Stimulated activated naive B cell treated with anti-CD40 and anti-IgM and Interleukin-4, amounts not matched to agents 10 μg/mL and 1 μg/mL and 100 μg/mL, for 72 hours (primary cell): ENCODE data around the gene FN3KRP.
"Not testable (repeated sequence)": the region's sequence is repeated elsewhere in the genome, so short reads cannot be mapped to it uniquely, and the experiment has no call there.

Experiments
- ATAC-seq, 2 donors: fragments of 150-1000 bp; cut with Tn5 transposase; replicated peaks; 2 replicates each; pipeline ENCODE4 v1.10.0; 2021; ENCODE audit warnings: moderate library complexity in 1 of 2
- DNase-seq: peaks from one replicate; pipeline ENCODE4 v3.0.0; 2021
- H3K27ac Mint-ChIP-seq: one replicate; pipeline ENCODE4 v1.8.0; 2022; ENCODE audit warnings: mild to moderate bottlenecking, mixed read lengths
- H3K27me3 Mint-ChIP-seq, 2 donors: one replicate each; pipeline ENCODE4 v1.8.0; 2022; ENCODE audit warnings: mixed read lengths in 2 of 2
- H3K36me3 Mint-ChIP-seq, 2 donors: one replicate each; pipeline ENCODE4 v1.8.0; 2022; ENCODE audit warnings: mixed read lengths in 2 of 2, mild to moderate bottlenecking in 1 of 2
- H3K4me1 Mint-ChIP-seq, 2 donors: one replicate each; pipeline ENCODE4 v1.8.0; 2022; ENCODE audit warnings: mixed read lengths in 2 of 2, mild to moderate bottlenecking in 1 of 2
- H3K4me3 Mint-ChIP-seq, 2 donors: one replicate each; pipeline ENCODE4 v1.8.0; 2022; ENCODE audit warnings: mild to moderate bottlenecking in 2 of 2, mixed read lengths in 2 of 2, moderate library complexity in 1 of 2
- H3K9me3 Mint-ChIP-seq, 2 donors: one replicate each; pipeline ENCODE4 v1.8.0; 2022; ENCODE audit warnings: mixed read lengths in 2 of 2, mild to moderate bottlenecking in 1 of 2

Gene FN3KRP

DNA sequence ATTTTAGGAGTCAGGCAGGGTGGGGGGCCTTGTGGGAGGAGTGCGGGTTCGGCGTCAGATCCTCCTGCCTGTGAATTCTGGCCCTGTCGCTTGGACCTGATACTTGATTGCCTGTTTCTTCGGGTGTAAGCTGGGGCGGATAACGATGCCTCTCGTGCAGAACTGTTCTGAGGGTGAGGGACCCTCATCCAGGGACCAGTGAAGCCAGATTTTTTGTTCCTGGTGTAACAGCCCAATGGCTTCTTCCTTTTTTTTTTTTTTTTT is 36.6 kb downstream of the FN3KRP start:
- Mint-ChIP-seq H3K9me3 (no peaks in the 10 kb centered on the region), H3K27ac (no peak overlapping the region), H3K27me3 (no peaks in the 10 kb centered on the region), H3K4me1 (peaks cover 23 to 26% of the 10 kb centered on the region in 2 donors), H3K4me3 (peak overlapping the region; percentile 84 to 89), H3K36me3 (peaks cover 11 to 19% of the 10 kb centered on the region in 2 donors)
- no peak for DNase-seq
- ATAC-seq, result no peak

DNA sequence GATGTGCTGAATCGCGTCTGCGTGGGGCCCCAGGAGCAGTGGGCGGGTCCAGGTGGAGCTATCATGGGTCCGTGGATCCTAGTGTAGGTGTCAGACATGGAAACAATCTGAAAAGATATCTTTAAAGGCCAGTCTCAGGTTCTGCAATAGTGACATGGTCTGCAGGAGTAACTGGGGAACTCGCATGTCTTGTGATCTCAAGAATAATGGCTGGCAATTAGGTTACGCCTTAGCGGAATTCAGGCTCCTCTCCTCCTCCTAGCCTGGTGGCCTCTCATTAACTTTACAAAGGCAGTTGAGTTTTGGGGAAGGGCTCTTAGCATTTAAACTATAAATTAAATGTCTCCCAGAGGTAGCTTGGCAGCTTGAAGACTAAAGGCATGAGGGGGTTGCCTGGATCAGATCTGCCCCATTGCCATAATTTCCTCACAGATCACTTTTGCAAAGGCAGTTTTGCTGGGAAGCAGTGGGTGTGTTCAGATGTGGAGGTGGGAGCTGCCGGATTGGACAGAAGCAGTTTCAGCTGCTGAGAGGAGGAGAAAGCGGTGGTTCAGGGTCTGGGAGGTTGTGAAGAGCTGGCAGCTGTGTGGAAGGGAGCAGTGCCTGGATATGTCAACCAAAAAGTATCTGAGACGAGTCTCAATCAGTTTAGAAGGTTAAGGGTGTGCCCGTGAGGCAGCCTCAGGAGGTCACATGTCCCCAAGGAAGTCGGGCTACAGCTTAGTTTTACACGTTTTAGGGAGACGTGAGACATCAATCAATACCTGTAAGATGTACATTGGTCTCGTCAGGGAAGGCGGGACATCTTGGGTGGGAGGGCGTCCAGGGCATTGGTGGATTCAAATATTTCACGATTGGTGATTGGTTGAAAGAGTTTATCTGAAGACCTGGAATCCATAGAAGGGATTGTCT is 38.0 kb downstream of the FN3KRP start:
- H3K4me3 Mint-ChIP-seq, result peak overlapping the region in 1 of 2 donors; percentile 10
- peaks cover 23 to 26% of the 10 kb centered on the region in 2 donors for H3K4me1 Mint-ChIP-seq
- DNase-seq, result no peak

DNA sequence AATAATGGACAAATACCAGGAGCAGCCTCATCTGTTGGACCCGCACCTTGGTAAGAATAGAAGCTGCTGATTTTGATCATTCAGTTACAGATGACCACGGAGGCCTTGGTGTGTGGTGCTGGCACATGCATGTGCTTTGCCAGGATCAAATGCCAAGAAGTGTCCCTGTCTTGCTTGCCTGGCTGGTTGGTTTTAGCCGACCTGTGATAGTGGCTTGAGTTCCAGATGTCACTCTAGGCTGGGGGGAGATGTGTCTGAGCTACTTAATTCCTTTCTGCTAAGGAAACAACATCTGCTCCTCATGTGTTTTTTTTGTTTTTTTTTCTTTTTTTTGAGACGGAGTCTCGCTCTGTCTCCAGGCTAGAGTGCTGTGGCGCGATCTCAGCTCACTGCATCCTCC is 39.7 kb downstream of the FN3KRP start:
- H3K4me3 Mint-ChIP-seq, result no peak overlapping the region
- H3K4me1 Mint-ChIP-seq, result peaks cover 23 to 26% of the 10 kb centered on the region in 2 donors
- H3K9me3 Mint-ChIP-seq, result no peaks in the 10 kb centered on the region

More for the DNA sequence above, 38.0 kb downstream of the FN3KRP start:
- Mint-ChIP-seq H3K27ac (no peak overlapping the region), H3K27me3 (no peaks in the 10 kb centered on the region), H3K36me3 (peaks cover 11 to 19% of the 10 kb centered on the region in 2 donors), H3K9me3 (no peaks in the 10 kb centered on the region)
- no peak for ATAC-seq

DNA sequence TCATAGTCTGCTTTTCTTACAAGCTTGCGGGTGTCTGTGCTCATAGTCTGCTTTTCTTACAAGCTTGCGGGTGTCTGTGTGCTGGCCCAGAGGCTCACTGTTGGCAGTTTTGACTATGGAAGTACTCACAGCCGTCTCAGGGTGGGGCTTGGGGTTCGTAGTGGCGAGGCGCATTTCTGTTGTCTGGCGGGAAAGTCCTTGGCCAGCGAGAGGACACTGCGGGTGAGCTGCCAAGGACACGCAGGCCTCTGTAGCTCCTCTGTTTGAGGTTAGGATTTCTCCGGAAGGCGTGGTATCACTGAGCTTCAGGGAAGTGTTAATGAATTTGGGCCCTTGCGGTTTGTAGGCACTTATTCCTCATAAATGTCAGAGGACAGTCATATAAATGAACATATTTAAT is 48.9 kb downstream of the FN3KRP start:
- Mint-ChIP-seq H3K9me3 (peaks cover 0 to 1% of the 10 kb centered on the region in 2 donors), H3K4me3 (no peak overlapping the region), H3K36me3 (peaks cover 43 to 57% of the 10 kb centered on the region in 2 donors), H3K27ac (no peak overlapping the region), H3K27me3 (no peaks in the 10 kb centered on the region), H3K4me1 (peaks cover 7 to 10% of the 10 kb centered on the region in 2 donors)
- ATAC-seq (no peak), DNase-seq (no peak)

More for the DNA sequence above, 39.7 kb downstream of the FN3KRP start:
- DNase-seq (no peak), ATAC-seq (no peak)
- H3K27me3 Mint-ChIP-seq, result no peaks in the 10 kb centered on the region
- peaks cover 11 to 27% of the 10 kb centered on the region in 2 donors for H3K36me3 Mint-ChIP-seq
- no peak overlapping the region for H3K27ac Mint-ChIP-seq

DNA sequence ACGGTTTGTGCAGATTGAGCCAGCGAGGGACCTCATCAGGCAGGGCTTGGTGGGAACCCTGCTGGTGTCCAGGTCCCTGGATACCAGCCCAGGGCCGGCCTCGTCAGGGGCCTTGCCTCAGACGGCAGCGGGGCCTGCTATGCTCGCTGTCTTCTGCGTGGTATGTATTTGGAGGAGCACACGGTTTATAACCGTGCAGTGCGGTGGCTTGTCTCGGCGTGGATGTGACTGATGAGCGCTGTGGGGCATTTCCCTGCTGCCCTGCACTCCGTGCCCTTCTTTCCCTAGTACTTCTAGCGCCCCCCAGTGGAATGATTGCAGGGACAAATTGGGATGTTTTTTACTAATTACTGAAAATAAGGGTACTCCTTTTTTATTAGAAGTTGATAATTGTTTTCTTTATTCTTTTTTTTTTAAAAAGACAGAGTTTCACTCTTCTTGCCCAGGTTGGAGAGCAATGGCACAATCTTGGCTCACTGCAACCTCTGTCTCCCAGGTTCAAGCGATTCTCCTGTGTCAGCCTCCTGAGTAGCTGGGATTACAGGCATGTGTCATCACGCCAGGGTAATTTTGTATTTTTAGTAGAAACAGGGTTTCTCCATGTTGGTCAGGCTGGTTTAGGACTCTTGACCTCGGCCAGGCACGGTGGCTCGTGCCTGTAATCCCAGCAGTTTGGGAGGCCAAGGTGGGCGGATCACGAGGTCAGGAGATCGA is 50.7 kb downstream of the FN3KRP start:
- H3K27me3 Mint-ChIP-seq, result no peaks in the 10 kb centered on the region
- peaks cover 46 to 58% of the 10 kb centered on the region in 2 donors for H3K36me3 Mint-ChIP-seq
- peak; percentile 36 to 48 for ATAC-seq
- no peak overlapping the region for H3K4me3 Mint-ChIP-seq
- peaks cover 0 to 1% of the 10 kb centered on the region in 2 donors for H3K9me3 Mint-ChIP-seq
- no peak overlapping the region for H3K27ac Mint-ChIP-seq
- peaks cover 7% of the 10 kb centered on the region in 2 donors for H3K4me1 Mint-ChIP-seq
- no peak for DNase-seq

DNA sequence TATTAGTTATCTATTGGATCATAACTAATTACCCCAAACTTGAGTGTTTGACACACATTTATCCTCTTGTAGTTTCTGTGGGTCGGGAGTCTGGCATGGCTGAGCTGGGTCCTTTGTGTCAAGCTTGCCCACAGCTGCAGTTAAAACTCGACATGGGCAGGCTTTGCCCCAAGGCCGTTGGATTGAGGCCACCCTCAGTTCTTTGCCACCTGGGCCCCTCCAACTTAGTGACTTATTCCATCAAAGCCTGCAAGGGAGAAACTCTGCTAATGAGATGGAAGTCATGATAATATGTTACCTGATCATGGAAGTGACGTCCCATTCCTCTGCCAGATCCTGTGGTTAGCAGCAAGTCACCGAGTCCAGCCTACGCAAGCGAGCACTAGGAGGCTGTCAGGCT is 52.5 kb downstream of the FN3KRP start:
- no peak for ATAC-seq
- DNase-seq, result no peak
- no peak overlapping the region for H3K27ac Mint-ChIP-seq
- peaks cover 1% of the 10 kb centered on the region in 2 donors for H3K4me1 Mint-ChIP-seq
- no peaks in the 10 kb centered on the region for H3K27me3 Mint-ChIP-seq
- H3K4me3 Mint-ChIP-seq, result no peak overlapping the region
- peaks cover 54 to 64% of the 10 kb centered on the region in 2 donors for H3K36me3 Mint-ChIP-seq
- H3K9me3 Mint-ChIP-seq, result peaks cover 0 to 1% of the 10 kb centered on the region in 2 donors

DNA sequence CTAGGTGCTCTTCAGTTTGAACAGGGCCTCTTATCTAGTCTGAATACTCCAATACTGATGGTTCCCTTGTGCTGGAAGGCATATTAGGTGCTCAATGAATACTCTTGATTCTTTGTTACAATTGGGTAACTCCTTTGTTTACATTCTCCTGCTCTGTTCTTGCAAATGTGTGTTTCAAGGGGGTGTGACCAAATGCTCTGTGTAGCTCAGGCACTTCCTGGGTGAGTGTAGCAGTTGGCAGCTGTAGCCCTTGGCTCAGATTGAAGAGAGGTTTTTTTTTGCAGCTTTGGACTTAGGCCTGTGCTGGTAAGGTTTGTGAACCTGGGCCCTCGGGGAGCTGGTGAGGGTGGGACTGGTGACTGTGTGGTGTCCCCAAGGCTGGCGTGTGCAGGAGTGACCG is 55.5 kb downstream of the FN3KRP start:
- peaks cover under 1 to 1% of the 10 kb centered on the region in 2 donors for H3K9me3 Mint-ChIP-seq
- peaks cover 52 to 53% of the 10 kb centered on the region in 2 donors for H3K36me3 Mint-ChIP-seq
- H3K4me3 Mint-ChIP-seq, result no peak overlapping the region
- H3K4me1 Mint-ChIP-seq, result peaks cover 8 to 31% of the 10 kb centered on the region in 2 donors
- ATAC-seq (no peak), DNase-seq (no peak)
- no peaks in the 10 kb centered on the region for H3K27me3 Mint-ChIP-seq
- no peak overlapping the region for H3K27ac Mint-ChIP-seq

DNA sequence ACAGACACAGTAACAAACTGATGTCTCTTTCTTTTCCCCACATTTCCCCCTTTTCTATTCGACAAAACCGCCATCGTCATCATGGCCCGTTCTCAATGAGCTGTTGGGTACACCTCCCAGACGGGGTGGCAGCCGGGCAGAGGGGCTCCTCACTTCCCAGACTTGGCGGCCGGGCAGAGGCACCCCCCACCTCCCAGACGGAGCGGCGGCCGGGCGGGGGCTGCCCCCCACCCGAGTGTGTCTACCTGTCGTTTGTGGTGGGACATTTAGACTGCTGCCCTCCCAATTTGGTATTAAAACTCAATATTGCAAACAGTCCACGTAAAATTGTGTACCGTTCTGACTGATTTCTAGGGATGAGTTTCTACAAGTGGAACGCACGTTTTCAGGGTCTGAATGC is 58.0 kb downstream of the FN3KRP start:
- not testable (repeated sequence) for DNase-seq, H3K4me3 Mint-ChIP-seq, H3K27ac Mint-ChIP-seq, H3K27me3 Mint-ChIP-seq, ATAC-seq, H3K9me3 Mint-ChIP-seq
- Mint-ChIP-seq H3K36me3 (peaks cover 44 to 46% of the 10 kb centered on the region in 2 donors), H3K4me1 (peaks cover 13 to 37% of the 10 kb centered on the region in 2 donors)

DNA sequence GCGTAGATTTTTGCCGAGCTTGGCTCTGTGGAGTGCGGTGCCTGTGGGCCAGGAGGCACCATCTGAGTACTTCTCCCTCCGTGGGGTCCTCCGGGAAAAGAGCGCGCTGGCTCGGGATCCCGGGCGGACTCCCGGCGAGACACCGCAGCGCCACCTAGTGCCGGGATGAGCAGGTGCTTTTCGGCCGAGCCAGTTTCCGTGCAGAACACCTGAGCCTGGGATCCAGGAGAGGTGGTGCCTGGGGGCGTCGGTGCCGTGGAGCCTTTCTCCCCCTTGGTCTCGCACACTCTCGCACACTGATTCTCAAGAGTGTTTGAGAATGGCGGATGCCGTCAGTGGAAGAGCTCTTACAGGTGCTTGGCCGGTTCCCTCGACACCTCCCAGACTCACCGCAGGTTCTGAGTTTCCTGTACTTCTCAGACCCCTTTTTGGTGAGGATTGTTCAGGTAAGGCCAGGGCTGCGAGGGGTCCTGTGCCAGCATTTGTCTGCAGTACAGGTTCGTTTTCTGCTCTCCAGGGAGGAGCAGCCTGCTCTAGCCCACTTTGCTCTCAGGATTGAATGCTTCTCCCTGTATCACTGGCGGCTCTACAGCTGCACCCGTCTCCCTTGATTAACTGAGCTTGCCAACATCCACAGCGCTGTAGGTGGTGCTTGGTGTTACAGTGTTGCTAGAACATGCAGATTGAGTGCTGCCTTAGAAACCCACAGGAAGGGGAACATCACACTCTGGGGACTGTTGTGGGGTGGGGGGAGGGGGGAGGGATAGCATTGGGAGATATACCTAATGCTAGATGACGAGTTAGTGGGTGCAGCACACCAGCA is 58.7 kb downstream of the FN3KRP start:
- ATAC-seq (peak; percentile 93 to 94), DNase-seq (peak; percentile 11)
- Mint-ChIP-seq H3K27ac (peak overlapping the region; percentile 42), H3K36me3 (peaks cover 41 to 45% of the 10 kb centered on the region in 2 donors), H3K9me3 (peaks cover 5 to 6% of the 10 kb centered on the region in 2 donors), H3K27me3 (no peaks in the 10 kb centered on the region), H3K4me3 (no peak overlapping the region), H3K4me1 (peaks cover 13 to 37% of the 10 kb centered on the region in 2 donors)

DNA sequence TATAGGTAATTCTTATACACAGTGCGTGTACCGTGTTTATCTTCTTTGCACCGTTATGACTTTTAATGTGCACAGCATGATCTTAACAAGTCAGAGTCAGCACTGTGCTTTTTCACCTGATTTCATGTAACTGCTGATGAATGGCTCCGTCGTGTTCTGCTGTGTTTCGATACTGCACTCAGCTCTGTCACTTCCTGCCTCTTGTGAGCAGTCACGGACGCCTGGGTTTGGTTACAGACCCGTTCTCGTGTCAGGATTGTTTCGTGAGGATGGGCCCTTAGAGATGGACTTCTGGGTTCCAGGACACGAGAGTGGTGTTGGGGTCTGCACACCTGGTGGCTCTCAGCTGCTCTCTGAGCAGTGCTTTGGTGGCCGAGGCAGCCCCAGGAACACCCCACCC is 59.9 kb downstream of the FN3KRP start:
- Mint-ChIP-seq H3K4me3 (peak overlapping the region in 1 of 2 donors; percentile 41), H3K9me3 (peaks cover 5 to 6% of the 10 kb centered on the region in 2 donors), H3K27me3 (no peaks in the 10 kb centered on the region), H3K4me1 (peaks cover 13 to 37% of the 10 kb centered on the region in 2 donors), H3K27ac (peak overlapping the region; percentile 56), H3K36me3 (peaks cover 38 to 46% of the 10 kb centered on the region in 2 donors)
- DNase-seq (no peak), ATAC-seq (peak; percentile 50 to 55)
